NK-92 (cell line): ENCODE measurements around the gene PRKG1.

Experiments
- DNase-seq: peaks from one replicate; lab custom pipeline; 2025; ENCODE audit not compliant: unreplicated experiment; lab: John Stamatoyannopoulos, UW

Gene PRKG1

DNA sequence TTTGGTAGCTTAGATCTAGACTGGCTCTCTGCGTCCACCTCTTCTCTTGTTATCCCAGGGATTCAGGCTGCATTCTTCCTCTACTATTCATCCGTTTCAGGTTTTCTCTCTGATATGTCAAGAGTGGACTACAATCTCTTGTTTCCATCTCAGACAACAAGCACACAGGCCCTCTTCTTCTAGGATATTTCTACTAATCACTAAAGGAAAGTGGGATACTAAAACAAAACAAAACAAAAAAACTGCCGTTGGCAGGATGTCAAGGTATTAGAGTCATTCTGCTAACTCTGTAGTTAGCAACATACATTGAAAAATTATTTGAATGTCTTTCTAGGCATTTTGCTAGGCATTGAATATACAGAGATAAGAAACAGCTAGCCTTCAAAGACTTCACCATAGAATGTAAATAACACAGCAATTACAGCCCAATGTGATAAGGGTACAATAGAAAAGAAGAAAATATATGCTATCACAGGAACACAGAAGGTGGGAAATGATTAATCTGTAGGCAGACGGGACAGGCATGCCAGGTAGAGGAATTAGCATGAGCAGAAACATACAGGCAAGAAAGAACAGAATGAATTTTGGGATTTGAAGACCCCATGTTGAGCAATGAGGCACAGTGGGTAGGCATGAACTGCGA, 414.6 kb downstream of the PRKG1 start:
- no peak for DNase-seq

DNA sequence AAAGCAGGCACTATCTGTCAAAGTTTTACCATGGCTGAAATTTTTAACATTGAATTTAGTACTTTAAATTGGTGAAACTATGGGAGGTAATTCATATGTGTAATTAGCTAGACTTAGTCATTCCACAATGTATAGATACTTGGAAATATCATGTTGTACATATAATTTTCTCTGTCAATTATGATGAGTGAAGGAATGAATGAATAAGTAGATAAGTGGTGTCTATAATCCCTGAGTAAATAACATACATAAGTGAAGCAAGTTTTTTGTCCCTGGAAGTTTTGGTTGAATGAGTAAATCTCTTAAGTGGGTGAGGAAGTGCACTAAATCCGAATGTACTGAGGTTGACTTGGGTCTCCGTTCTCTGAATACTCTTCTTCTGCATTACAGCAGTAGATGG, 424.1 kb downstream of the PRKG1 start:
- DNase-seq = no peak

DNA sequence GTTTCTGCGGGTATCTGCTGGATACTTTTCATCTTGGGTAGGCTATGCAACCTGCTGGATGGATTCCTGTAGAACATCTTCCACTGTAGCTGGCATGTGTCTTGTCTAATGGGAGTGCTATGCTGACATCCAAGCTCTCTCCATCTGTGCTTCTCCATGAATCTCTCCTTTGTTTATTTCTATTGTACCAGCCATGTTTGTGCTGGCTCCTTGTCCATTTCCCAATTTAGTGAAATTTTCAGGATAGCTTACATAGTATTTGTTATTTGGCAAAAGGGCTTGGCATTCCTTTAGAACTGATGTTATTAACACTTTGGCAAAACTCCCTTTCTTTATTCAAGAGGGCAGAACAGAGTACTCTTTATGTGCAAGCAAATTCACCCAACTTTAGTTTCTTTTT, 427.1 kb downstream of the PRKG1 start:
- no peak for DNase-seq

DNA sequence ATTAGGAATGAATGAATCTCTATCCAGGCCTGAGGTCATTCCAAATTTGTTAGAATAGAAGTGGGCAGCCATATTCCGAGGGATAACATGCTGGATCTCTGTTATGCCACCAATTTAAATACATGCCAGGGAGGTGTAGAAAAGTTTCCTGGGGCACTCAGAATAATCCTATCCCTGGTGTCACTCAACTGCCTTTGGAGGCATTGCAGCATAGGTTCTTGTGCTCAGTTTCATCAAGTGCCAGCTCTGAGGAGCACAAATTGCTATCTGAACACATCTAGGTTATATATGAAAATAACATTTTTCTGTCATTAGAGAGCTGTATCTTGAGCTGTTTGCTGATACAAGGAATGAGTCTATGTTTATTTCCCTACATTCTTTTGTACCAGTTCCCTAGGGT, 427.8 kb downstream of the PRKG1 start:
- DNase-seq = no peak

DNA sequence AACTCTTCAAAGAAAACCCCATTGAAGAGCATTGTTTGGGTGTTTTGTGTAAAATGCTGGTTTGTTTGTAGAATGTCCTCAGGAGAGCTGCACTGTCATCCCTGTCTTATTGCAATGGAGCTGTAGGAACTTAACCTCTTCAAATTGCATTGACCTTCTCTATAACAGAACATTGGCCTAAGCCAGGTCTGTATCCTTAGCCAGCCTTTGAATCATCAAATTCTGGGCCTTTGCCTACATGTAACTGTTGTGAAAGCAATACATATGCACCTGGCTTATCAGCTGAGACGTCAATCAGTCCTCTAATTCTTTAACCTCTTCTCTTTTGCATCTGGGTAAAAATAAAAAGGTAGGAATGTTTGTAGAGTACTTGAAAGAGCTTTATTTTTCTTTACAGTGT, 429.1 kb downstream of the PRKG1 start:
- DNase-seq = no peak

DNA sequence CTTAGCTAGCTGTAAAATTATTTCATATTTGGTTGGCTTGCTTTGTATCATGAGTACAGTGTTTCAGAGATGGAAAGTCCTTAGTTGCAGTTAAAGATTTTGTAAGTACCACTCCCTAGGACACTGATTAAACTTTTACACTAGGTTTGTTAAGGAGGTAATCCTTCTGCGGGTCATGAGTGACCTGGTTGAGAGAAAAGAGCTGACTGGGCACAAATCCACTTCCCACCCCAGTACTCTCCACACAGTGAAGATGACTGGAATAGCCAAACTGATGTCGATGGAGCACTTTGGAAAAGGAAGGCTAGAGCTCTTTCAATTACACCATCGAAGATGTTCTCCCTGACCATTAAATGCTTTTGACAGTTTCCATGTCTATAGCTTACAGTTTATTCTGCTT, 433.2 kb downstream of the PRKG1 start:
- DNase-seq = no peak

DNA sequence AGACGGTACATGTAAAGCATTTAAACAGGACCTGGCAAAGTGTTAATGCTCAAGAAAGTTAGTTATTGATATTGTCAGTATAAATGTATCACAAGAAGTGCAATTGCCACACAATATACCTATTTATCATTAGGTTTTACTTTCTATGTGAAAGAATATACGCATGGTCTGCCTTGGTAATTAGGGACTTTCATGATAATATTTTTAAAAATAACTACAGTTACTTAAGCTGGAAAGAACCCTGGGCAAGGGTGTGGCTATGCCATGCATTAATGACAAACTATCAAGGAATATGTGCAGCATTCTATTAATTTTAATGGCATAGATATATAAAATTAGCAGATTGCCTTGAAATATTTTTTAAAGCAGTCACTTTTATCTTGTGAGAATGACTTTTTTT, 433.9 kb downstream of the PRKG1 start:
- DNase-seq = no peak

DNA sequence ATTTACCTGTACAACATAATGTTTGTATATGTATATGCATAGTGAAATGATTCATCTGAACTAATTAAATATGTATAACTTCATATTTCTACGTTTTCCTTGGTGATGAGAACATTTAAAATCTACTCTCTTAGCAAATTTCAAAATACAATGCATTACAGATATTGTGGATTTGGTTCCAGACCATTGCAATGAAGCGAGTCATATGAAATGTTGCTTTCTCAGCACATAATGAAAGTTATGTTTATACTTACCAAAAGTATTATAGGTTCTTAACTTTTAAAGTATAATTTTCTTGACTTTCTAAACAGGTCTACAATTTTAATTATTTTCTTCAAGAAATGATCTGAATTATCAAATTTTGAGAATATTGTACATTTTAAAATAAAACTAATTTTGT, 435.9 kb downstream of the PRKG1 start:
- DNase-seq = no peak

DNA sequence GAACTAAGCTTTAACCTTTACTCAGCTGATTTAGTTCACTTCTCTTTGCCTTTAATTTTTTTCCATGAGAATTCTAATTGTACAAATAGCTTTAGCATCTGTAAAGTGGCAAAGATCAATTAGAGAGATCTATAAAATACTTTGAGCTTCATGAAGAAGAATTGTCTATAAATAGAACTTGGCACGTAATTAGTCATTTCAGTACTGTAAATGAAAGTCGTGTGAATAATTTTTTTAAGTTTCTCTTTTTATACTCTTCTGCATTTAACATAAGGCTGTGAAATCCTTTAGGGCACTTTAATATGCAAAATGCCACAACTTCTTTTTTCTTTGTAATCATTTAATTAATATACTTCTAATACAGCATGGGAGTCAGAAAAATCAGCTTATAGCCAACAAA, 447.3 kb downstream of the PRKG1 start:
- no peak for DNase-seq

DNA sequence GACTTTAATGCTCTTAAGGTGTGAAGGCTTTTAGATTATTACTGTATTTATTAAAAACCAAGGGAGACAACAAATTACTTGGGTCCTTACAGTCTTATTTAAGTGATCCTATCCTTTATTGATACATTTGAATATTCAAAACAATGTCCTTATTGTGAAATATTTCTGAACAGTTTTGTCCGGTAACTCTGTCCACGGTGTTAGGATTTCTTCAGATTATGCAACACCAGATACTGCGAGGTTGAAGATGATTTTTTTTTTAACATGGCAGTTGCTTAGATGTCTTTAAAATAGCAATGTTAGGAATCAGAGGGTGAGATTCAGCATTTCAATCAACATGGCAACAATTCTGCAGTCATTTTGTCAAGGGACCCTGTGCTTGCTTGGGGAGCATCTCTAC, 448.6 kb downstream of the PRKG1 start:
- no peak for DNase-seq

DNA sequence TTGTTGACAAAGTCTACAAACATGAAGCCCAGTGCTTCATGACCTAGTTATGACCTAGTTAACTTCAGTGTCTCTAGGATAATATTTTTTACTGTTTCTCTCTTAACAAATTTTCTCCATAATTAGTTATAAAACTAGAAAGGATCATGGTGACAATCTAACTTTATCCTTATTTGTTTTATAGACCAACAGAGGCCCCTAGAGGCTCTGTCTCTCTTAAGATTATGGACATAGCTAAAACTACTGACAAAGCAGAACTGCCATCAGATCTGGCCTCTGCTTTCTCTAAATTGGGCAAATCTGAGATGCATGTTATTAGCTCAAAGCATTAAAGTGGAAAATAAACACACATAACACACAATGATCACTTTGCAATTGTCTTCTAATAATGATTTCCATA, 449.2 kb downstream of the PRKG1 start:
- no peak for DNase-seq

DNA sequence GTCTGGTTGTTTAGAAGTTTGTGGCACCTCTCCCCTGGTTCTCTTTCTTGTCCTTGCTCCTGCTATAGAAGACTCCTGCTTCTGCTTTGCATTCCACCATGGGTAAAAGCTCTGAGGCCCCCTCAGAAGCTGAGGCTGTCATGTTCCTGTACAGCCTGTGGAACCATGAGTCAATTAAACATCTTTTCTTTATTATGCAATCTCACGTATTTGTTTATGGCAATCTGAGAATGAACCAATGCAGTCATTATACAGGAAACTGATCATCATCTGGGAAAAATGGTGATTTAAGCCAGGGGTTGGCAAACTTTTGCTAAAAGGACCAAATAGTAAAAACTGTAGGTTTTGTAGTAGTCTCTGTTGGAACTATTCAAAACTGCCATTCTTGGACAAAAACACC, 449.8 kb downstream of the PRKG1 start:
- DNase-seq = no peak

DNA sequence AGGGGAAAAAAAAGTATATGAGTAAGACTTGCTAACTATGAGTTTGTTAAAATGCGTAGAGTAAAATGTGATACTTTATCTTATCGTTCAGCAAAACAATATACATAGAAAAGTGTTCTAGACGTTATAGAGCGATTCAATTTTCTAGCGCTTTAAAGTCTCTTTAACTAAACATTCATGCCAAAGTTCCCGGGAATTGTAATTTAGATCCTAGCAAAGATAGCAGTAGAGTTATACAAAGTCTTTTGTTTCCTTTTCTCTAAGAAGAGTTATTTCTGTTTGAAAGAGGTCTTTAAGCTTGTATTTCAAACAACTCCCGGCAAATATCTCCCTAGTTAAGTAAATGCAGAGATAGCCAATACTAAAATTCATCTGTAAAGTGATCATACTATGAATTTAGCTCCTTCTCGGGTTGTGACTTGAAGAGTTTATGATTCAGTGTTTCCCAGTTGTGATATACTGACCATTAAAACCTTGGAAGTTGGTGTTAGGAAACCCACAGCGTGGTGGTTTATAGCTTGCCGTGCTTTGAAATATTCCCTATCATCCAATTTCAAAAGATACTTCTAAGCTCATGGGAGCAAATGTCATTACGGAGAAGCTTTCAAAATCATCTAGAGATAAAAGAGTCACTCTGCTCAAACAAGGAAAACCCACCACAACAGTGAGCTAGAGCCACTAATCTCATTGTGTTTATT, 453.4 kb downstream of the PRKG1 start:
- DNase-seq = no peak

DNA sequence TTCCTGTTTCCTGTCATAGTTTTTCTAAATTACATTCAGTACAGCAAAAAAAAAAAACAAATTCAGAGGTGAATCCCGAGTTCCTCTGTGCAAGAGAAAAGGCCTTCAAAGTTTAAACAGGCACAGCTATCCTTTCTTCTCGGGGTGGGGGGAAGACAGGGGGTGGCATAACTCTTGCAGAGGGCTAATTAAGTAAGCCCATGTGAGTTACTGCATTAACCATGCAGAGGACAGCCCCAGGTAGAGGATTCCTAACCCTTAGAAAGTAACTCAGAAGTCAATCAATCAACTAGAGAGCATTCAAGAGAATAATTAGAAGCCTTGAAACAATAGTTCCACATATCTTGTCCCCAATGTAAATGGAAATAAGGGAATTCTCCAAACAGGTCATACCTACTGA, 454.2 kb downstream of the PRKG1 start:
- DNase-seq = no peak

DNA sequence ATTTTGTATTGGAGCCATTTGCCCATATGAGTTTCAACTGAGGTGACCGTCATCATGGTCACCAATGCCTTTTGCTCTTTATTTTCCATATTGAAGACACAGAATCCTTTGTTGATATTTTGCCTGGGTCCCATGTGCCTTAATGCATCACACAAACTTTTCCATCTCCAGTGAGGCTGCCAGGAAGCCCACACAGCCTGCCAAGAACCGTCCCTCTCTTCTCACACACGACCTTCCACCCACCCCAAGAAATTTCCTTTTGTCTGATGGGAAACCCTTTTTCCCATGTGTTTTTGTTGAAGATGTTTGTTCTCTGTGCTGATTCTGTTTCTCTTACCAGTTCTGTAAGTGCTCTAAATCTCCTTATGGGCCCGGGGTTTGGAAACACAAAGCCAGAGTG, 456.3 kb downstream of the PRKG1 start:
- no peak for DNase-seq

DNA sequence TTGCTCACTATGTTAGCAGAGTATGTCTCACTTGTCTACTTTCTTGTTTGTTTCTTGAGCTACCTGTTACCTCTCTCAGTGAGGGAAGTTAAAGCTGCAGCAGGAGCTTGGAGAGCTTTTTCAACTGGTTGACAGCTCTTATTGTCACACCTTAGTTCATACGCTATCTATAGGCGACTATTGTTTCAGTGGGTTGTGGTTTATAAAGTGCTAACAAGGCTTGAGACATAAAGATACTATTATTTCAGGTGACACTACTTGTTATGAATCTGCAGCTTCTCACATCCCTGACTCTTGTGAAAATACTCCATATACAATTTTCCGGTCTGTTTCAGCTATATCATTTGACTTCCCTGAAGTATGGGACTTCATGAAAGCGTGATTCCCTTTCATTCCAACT, 457.8 kb downstream of the PRKG1 start:
- DNase-seq = no peak

DNA sequence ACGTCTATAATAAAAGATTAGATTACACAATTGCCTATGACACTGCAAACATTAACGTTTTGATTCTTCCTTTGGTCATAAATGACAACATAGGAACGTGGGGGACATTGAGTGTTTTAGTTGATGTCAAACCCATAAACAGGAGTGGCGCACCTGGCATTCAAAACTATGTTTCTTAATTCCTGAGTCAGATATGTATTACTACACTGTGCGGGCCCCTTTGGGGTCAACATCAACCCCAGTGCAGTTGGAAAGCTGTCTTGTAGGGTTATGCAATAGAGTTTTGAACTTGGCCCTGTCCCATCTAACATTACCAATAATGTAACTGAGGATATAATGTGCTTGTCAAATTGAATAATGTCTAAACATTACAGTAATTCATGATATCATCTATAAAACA, 468.6 kb downstream of the PRKG1 start:
- no peak for DNase-seq

DNA sequence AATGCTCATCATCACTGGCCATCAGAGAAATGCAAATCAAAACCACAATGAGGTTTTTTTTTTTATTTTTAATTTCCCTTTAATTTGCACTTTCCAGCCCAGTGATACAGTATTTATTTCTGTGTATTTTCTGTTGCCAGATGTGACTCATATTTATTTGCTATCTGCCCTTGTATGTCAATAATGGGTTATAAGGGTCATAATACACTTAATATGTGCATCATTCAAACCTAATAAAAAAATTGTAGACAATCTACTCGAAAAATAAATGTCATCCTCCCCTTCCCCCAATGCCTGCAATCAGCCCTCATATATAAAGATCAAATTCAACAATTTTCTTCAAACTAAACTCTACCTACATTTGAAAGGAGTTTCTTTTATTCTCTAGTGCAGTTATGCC, 470.6 kb downstream of the PRKG1 start:
- no peak for DNase-seq

DNA sequence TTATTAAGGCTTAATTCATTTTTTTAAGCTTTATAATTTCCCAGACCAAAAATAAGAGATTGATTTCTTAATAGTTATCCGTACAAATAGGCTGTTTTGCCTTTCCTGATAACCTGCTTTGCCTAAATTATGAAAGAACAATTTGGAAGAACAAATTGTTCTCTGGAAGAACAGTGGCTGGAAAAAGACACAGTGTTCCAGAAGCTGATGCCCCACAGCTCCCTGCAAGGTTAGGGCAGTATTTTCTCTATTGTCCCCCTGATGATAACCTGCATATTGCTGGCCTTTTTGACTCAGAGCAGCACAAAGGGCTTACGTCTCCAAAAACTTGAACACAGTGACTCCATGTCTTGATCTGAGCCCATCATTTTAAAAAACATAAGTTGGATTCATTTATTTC, 473.7 kb downstream of the PRKG1 start:
- no peak for DNase-seq

DNA sequence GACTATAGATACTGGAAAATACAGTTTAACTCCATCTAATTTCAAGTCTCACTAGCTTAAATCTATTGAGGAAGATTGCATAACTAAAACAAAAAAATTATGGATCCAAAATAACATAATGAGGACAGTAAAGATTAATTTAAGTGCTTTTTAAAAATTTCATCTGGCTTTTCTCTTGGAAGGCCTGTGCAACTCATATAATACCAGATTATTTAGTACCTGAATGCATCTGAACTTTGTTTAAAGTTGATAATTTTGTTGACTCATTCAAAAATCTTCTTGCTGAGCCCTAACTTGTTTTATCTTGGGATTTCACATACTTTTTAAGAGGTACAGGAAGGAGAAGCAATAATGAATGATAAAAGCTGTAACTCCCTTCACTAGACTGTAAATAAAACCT, 478.6 kb downstream of the PRKG1 start:
- no peak for DNase-seq

DNA sequence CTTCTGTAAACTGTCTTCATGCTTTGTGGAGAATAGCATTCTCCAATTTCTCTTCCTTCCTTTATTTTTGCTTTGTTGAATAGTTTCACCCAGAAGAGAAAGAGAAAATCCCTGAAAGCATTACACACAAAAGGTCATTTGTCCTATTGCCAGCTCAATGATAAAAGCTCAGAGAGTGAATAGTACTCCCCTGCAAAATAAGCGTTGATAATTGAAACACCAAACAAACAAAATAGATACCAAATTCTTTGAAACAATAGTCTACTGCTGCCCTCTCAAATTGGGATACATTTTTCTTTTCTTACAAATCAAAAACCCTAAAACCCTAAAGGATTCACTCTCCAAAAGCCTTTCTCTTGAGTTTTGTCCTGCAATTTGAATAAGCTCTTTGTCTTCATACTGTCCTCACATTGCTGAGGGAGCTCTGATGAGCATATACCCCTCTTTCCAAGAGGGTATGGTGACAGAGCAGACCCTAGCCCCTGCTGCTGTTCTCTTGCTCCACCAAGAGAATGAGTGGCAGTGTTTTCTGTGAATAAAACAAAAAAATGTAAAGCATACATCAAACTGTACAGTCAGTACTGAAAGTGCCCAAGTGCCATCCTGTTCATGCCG, 490.7 kb downstream of the PRKG1 start:
- no peak for DNase-seq

DNA sequence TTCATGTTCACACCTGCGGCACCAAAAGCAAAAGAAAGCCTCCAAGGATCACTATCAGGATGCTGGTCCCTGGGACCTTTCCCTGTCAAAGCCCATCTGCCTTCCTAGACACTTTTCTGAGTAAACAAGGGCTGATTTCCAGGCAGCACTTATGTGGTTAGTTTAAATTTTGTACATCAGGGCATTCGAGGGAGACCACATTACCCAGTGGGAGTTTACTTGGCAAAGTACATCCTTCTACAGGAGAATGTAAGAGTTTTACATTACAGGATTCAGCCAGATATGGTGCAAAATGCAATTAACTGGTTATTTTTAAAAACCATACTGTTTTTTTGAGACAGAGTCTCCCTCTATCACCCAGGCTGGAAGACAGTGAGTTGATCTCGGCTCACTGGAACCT, 493.0 kb downstream of the PRKG1 start:
- no peak for DNase-seq

DNA sequence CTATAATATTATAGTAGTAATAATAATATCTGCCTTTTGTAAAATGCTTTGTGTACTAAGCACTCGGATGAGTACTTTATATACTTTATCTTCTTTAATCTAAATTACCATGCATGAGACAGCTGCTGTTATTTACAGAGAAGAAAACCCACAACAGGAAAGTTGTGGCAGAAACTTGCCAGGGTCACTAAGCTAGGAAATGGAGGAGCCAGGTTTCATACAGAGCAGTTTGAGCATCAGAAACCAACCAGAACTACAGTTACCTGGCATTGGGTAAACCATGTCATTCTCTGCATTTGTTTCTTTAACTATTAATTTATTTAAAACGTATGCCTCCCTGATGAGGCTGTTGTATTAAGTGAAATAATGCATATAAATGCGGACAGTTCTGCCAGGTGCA, 495.2 kb downstream of the PRKG1 start:
- no peak for DNase-seq
